ENCODE data around the gene PTH1R.

DNA sequence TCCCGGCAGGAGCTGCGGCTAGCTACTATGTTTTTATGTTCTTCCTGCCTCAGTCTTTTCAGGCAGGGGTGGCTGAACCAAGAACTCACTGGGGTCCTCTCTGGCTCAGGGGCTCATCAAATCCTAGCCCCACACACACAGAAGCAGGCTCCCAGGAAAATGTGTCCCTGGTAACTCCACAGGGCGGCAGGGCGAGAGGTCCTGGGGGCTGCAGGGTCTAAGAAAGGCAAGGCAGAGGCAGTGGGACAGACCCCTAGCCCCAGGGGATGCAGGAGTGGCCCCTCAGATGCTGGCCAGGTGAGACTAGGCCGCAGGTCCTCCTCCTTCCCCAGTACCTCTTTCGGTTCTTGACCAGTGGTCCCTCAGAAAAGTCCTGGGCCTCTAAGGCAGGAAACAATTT, 48.9 kb downstream of the PTH1R start:
- TF ChIP-seq, protein P1, sequence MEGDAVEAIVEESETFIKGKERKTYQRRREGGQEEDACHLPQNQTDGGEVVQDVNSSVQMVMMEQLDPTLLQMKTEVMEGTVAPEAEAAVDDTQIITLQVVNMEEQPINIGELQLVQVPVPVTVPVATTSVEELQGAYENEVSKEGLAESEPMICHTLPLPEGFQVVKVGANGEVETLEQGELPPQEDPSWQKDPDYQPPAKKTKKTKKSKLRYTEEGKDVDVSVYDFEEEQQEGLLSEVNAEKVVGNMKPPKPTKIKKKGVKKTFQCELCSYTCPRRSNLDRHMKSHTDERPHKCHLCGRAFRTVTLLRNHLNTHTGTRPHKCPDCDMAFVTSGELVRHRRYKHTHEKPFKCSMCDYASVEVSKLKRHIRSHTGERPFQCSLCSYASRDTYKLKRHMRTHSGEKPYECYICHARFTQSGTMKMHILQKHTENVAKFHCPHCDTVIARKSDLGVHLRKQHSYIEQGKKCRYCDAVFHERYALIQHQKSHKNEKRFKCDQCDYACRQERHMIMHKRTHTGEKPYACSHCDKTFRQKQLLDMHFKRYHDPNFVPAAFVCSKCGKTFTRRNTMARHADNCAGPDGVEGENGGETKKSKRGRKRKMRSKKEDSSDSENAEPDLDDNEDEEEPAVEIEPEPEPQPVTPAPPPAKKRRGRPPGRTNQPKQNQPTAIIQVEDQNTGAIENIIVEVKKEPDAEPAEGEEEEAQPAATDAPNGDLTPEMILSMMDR (IDR thresholded peaks at IDR 0.05) = no peak
- TF ChIP-seq POLR2A (IDR thresholded peaks at IDR 0.05) = no peak

Measured in heart left ventricle (tissue), 13 donors.